Activated CD8-positive, alpha-beta T cell treated with anti-CD3 and anti-CD28 coated beads for 36 hours (primary cell): ENCODE measurements around the gene PARVA. TPM values are rescaled to one million over a fixed set of nuclear protein-coding genes. Genes with fewer than 3 reads are reported as not detected.

ENCODE experiments used
- ATAC-seq: fragments of 200-7000 bp; cut with Tn5 transposase; one replicate; pipeline ENCODE4 v1.10.0; 2021; ENCODE audit warnings: mild to moderate bottlenecking, moderate library complexity
- CTCF ChIA-PET: fragments of 350-600 bp; sonication (Branson Sonifier 250); formaldehyde crosslinking; loops from one replicate; lab custom pipeline; 2021; ENCODE audit warnings: antibody characterized with exemption; lab: Charles Lee
- POLR2A ChIA-PET: fragments of 350-600 bp; sonication (Branson Sonifier 250); formaldehyde crosslinking; loops from one replicate; lab custom pipeline; 2021; ENCODE audit warnings: antibody characterized with exemption; lab: Charles Lee
- DNase-seq: peaks from one replicate; pipeline ENCODE4 v3.0.0-alpha.2; 2020
- H3K27ac Mint-ChIP-seq: one replicate; pipeline ENCODE4 v1.8.0; 2021; ENCODE audit warnings: mild to moderate bottlenecking, mixed read lengths
- H3K27me3 Mint-ChIP-seq: one replicate; pipeline ENCODE4 v1.8.0; 2021; ENCODE audit warnings: mixed read lengths
- H3K36me3 Mint-ChIP-seq: one replicate; pipeline ENCODE4 v1.8.0; 2021; ENCODE audit warnings: low read depth, mixed read lengths
- H3K4me1 Mint-ChIP-seq: one replicate; pipeline ENCODE4 v1.8.0; 2021; ENCODE audit warnings: low read depth, mixed read lengths
- H3K4me3 Mint-ChIP-seq: one replicate; pipeline ENCODE4 v1.8.0; 2021; ENCODE audit warnings: mild to moderate bottlenecking, moderate library complexity, mixed read lengths
- H3K9me3 Mint-ChIP-seq: one replicate; pipeline ENCODE4 v1.8.0; 2021; ENCODE audit warnings: mixed read lengths
- CTCF ChIP-seq: fragments of 200-600 bp; IDR thresholded peaks from one replicate; pipeline ENCODE4 v1.8.0; 2022; ENCODE audit warnings: antibody characterized with exemption, mild to moderate bottlenecking
- intact Hi-C: fragments of 100-400 bp; cut with micrococcal nuclease; formaldehyde crosslinking; loops from one replicate; pipeline ENCODE4 v1.10.0; 2022
- total RNA-seq, 2 experiments: library from RNA; stranded (reverse); gene quantifications; one replicate each; pipeline ENCODE4 v1.2.3, GENCODE V29; 2021

PARVA gene
- total RNA-seq, 2 experiments from 2014 or later, result not detected

DNA sequence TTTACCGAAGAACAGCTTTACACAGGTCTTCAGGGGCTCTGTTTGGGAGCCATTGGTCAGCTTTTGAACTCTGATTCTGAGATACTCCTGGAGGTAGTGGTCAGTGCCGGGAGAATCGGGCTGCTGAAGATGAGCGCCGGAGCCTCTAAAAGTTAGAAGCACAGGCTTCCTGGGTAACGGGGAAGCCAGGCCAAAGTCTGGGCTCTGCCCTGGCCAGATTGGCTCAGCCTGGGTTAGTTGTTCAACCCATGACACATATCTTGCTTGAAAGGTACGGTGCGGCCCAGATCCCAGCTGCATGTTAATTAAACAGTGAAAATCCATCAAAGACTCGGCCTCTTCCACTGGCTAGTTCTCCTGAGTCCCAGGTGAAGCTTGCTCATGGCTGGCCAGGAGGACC, 18.0 kb downstream of the PARVA start:
- intact Hi-C loops, result no loop called here
- ATAC-seq (no peak), DNase-seq (no peak)
- peaks cover 1% of the 10 kb centered on the region for H3K27me3 Mint-ChIP-seq
- CTCF ChIA-PET, result no interaction called here
- no peak for TF ChIP-seq CTCF
- peaks cover 6% of the 10 kb centered on the region for H3K4me1 Mint-ChIP-seq
- H3K4me3 Mint-ChIP-seq, result no peak overlapping the region
- peaks cover 3% of the 10 kb centered on the region for H3K9me3 Mint-ChIP-seq
- POLR2A ChIA-PET, result no interaction called here
- H3K36me3 Mint-ChIP-seq, result no peaks in the 10 kb centered on the region
- no peak overlapping the region for H3K27ac Mint-ChIP-seq

- no peak overlapping the region for H3K27ac Mint-ChIP-seq
- ATAC-seq (no peak), DNase-seq (no peak)
- H3K27me3 Mint-ChIP-seq, result no peaks in the 10 kb centered on the region
- peaks cover 3% of the 10 kb centered on the region for H3K9me3 Mint-ChIP-seq
- intact Hi-C loops, result no loop called here
- no peaks in the 10 kb centered on the region for H3K36me3 Mint-ChIP-seq
- TF ChIP-seq CTCF, result no peak
- CTCF ChIA-PET, result interaction anchor here (1.0 kb wide), 1 partner anchor 67 kb away, joined by 4 read pairs; no protein-coding TSS in a partner anchor
- POLR2A ChIA-PET, result no interaction called here
- no peak overlapping the region for H3K4me3 Mint-ChIP-seq
- H3K4me1 Mint-ChIP-seq, result peaks cover 6% of the 10 kb centered on the region
Observed at GRCh38 chr11:12397931-12398334, 20.6 kb downstream of the PARVA start.

- Mint-ChIP-seq H3K9me3 (no peaks in the 10 kb centered on the region), H3K36me3 (no peaks in the 10 kb centered on the region), H3K27me3 (no peaks in the 10 kb centered on the region), H3K4me1 (peaks cover 6% of the 10 kb centered on the region), H3K27ac (no peak overlapping the region), H3K4me3 (no peak overlapping the region)
- CTCF ChIA-PET, result interaction anchor here (0.8 to 1.1 kb wide), 2 partner anchors 12 to 23 kb away, joined by 3 read pairs; partner anchors contain the start of gene PARVA
- intact Hi-C loops, result no loop called here
- no peak for DNase-seq
- POLR2A ChIA-PET, result interaction anchor here (1.4 kb wide), 1 partner anchor 20 kb away, joined by 3 read pairs; no protein-coding TSS in a partner anchor
- no peak for TF ChIP-seq CTCF
- ATAC-seq, result no peak
Observed at GRCh38 chr11:12399355-12399754, 22.0 kb downstream of the PARVA start.

GRCh38 chr11:12402025-12402424, 24.7 kb downstream of the PARVA start:
- DNase-seq (no peak), ATAC-seq (no peak)
- Mint-ChIP-seq H3K27ac (no peak overlapping the region), H3K4me1 (peaks cover 2% of the 10 kb centered on the region), H3K36me3 (no peaks in the 10 kb centered on the region), H3K4me3 (no peak overlapping the region), H3K9me3 (no peaks in the 10 kb centered on the region), H3K27me3 (no peaks in the 10 kb centered on the region)
- no peak for TF ChIP-seq CTCF
- CTCF ChIA-PET, result interaction anchor here (0.9 kb wide), 1 partner anchor 71 kb away, joined by 5 read pairs; no protein-coding TSS in a partner anchor
- POLR2A ChIA-PET, result no interaction called here
- intact Hi-C loops, result loop anchor here (10.0 kb wide), 1 partner anchor 67 kb away; no protein-coding TSS in a partner anchor

DNA sequence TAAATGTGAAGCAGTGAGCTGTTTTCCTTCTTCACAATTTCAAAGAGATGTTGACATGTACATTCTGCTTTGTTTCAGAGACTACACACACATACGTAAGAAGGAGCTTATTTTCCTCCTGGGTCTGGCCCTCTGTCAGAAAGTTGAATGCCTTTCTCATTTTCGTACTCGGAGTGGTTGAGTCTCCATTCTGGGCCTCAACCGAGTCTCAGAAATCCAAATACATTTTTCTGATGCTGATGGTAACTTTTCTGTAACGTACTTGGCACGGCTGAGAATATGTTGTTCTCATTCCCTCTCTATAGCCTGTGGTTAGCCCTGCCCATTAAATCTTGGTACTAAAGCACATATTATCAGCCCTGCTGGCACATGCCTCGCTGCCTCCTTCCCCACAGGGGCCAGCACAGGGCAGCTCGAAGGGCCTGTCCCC, 25.3 kb downstream of the PARVA start:
- ChIA-PET POLR2A (no interaction called here), CTCF (interaction anchor here (0.9 kb wide), 1 partner anchor 71 kb away, joined by 5 read pairs; no protein-coding TSS in a partner anchor)
- Mint-ChIP-seq H3K27ac (no peak overlapping the region), H3K36me3 (no peaks in the 10 kb centered on the region), H3K4me1 (peaks cover under 1% of the 10 kb centered on the region), H3K27me3 (no peaks in the 10 kb centered on the region), H3K4me3 (no peak overlapping the region), H3K9me3 (no peaks in the 10 kb centered on the region)
- no peak for TF ChIP-seq CTCF
- intact Hi-C loops, result loop anchor here (10.0 kb wide), 1 partner anchor 68 kb away; no protein-coding TSS in a partner anchor
- DNase-seq (no peak), ATAC-seq (no peak)
